ENCODE data around the gene MYOC.

DNA sequence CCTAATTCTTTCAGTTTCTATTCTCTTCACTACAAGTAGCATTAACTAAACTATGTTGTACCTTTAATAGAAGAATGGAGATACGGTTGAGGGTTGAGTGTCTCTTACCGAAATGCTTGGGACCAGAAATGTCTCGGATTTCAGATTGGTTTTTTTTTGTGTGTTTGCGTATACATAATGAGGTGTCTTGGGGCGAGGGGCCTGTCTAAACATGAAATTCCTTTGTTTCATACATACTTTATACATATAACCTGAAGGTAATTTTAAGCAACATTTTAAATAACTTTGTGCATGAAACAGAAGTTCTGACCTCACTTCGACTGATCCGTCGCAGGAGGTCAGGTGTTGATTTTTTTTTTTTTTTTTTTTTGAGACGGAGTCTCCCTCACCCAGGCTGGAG, 66.8 kb downstream of the MYOC start:
- TF ChIP-seq CTCF (IDR thresholded peaks at IDR 0.05) (no peak), POLR2A (IDR thresholded peaks at IDR 0.05; ENCODE audit: low read depth) (no peak), EP300 (IDR thresholded peaks at IDR 0.05) (no peak), POLR2AphosphoS5 (IDR thresholded peaks at IDR 0.05) (no peak)

Data from esophagus muscularis mucosa (tissue), 4 donors.